ENCODE measurements around the gene MBNL3.

MBNL3 gene

GRCh38 chrX:132412208-132412607 lies 76.6 kb downstream of the MBNL3 start:
- no peak overlapping the region for H3K9ac ChIP-seq (ENCODE audit: low read length)
- H2AFZ ChIP-seq (ENCODE audit: low read length) = no peak overlapping the region
- H4K20me1 ChIP-seq (ENCODE audit: insufficient read depth, low read length) = no peaks in the 10 kb centered on the region
- no peaks in the 10 kb centered on the region for H3K79me2 ChIP-seq (ENCODE audit: insufficient read depth, low read length)
- no peaks in the 10 kb centered on the region for H3K4me1 ChIP-seq (ENCODE audit: insufficient read depth, low read length, severe bottlenecking)
- no peaks in the 10 kb centered on the region for H3K9me3 ChIP-seq (ENCODE audit: low read length)
- H3K4me2 ChIP-seq (ENCODE audit: low read length) = no peak overlapping the region
- no peaks in the 10 kb centered on the region for H3K36me3 ChIP-seq (ENCODE audit: insufficient read depth, low read length)
- no peaks in the 10 kb centered on the region for H3K27me3 ChIP-seq (ENCODE audit: insufficient read depth, low read length)
- H3F3A ChIP-seq (ENCODE audit: insufficient read depth, low read length) = no peaks in the 10 kb centered on the region
- H3K9me2 ChIP-seq (ENCODE audit: low read depth, low read length) = no peaks in the 10 kb centered on the region
- TF ChIP-seq EZH2 (IDR thresholded peaks at IDR 0.05; ENCODE audit: borderline replicate concordance, low read length) = no peak
- no peak for TF ChIP-seq CTCF (IDR thresholded peaks at IDR 0.05; ENCODE audit: low read length)
- H3K4me3 ChIP-seq (ENCODE audit: low read depth, low read length, poor library complexity, severe bottlenecking) = no peak overlapping the region
- H3K27ac ChIP-seq (ENCODE audit: low read depth, low read length, poor library complexity, severe bottlenecking) = no peak overlapping the region

- Histone ChIP-seq H3K9me3 (ENCODE audit: low read length) (no peaks in the 10 kb centered on the region), H3F3A (ENCODE audit: insufficient read depth, low read length) (no peaks in the 10 kb centered on the region), H3K4me3 (ENCODE audit: low read depth, low read length, poor library complexity, severe bottlenecking) (no peak overlapping the region), H3K27me3 (ENCODE audit: insufficient read depth, low read length) (no peaks in the 10 kb centered on the region), H4K20me1 (ENCODE audit: insufficient read depth, low read length) (no peaks in the 10 kb centered on the region), H3K9me2 (ENCODE audit: low read depth, low read length) (no peaks in the 10 kb centered on the region), H3K36me3 (ENCODE audit: insufficient read depth, low read length) (no peaks in the 10 kb centered on the region), H3K9ac (ENCODE audit: low read length) (no peak overlapping the region), H3K4me2 (ENCODE audit: low read length) (no peak overlapping the region), H3K4me1 (ENCODE audit: insufficient read depth, low read length, severe bottlenecking) (no peaks in the 10 kb centered on the region), H2AFZ (ENCODE audit: low read length) (no peak overlapping the region), H3K27ac (ENCODE audit: low read depth, low read length, poor library complexity, severe bottlenecking) (no peak overlapping the region), H3K79me2 (ENCODE audit: insufficient read depth, low read length) (no peaks in the 10 kb centered on the region)
- TF ChIP-seq EZH2 (IDR thresholded peaks at IDR 0.05; ENCODE audit: borderline replicate concordance, low read length) = no peak
- no peak for TF ChIP-seq CTCF (IDR thresholded peaks at IDR 0.05; ENCODE audit: low read length)
These were observed 77.4 kb downstream of the MBNL3 start for GRCh38 chrX:132411310-132411977.

- Histone ChIP-seq H3K4me3 (ENCODE audit: low read depth, low read length, poor library complexity, severe bottlenecking) (no peak overlapping the region), H3K4me2 (ENCODE audit: low read length) (no peak overlapping the region), H3K9ac (ENCODE audit: low read length) (no peak overlapping the region), H3K9me3 (ENCODE audit: low read length) (no peaks in the 10 kb centered on the region), H3K9me2 (ENCODE audit: low read depth, low read length) (no peaks in the 10 kb centered on the region), H3K27me3 (ENCODE audit: insufficient read depth, low read length) (no peaks in the 10 kb centered on the region), H3F3A (ENCODE audit: insufficient read depth, low read length) (no peaks in the 10 kb centered on the region), H2AFZ (ENCODE audit: low read length) (no peak overlapping the region), H3K27ac (ENCODE audit: low read depth, low read length, poor library complexity, severe bottlenecking) (no peak overlapping the region), H4K20me1 (ENCODE audit: insufficient read depth, low read length) (no peaks in the 10 kb centered on the region), H3K4me1 (ENCODE audit: insufficient read depth, low read length, severe bottlenecking) (no peaks in the 10 kb centered on the region), H3K36me3 (ENCODE audit: insufficient read depth, low read length) (no peaks in the 10 kb centered on the region), H3K79me2 (ENCODE audit: insufficient read depth, low read length) (no peaks in the 10 kb centered on the region)
- TF ChIP-seq EZH2 (IDR thresholded peaks at IDR 0.05; ENCODE audit: borderline replicate concordance, low read length) (no peak), CTCF (IDR thresholded peaks at IDR 0.05; ENCODE audit: low read length) (no peak)
These were observed 78.9 kb downstream of the MBNL3 start for GRCh38 chrX:132409780-132410556.

Data from OCI-LY1 (cell line).